ENCODE results near the gene XYLT1. TPM values are rescaled to one million over a fixed set of nuclear protein-coding genes. Genes with fewer than 3 reads are reported as not detected.

The XYLT1 gene
- total and polyA plus RNA-seq, 2 of the 4 experiments (the other 2 are of a cell fraction) = 9.0 to 12.7 TPM

- intact Hi-C loops (cut with micrococcal nuclease) = no loop called here
- H3K4ac ChIP-seq (ENCODE audit: low read depth, low read length) = no peak overlapping the region
- H3K18ac ChIP-seq (ENCODE audit: low read depth, low read length) = no peak overlapping the region
- CTCF ChIA-PET = no interaction called here
- H4K20me1 ChIP-seq (ENCODE audit: insufficient read depth, low read length) = peaks cover 23% of the 10 kb centered on the region
- in situ Hi-C loops (cut with MboI; ENCODE audit: low sequenced_read_pairs) = no loop called here
- H3K4me3 ChIP-seq (ENCODE audit: insufficient read depth, low read depth, low read length) = no peak overlapping the region
- TF ChIP-seq NFE2L2 (IDR thresholded peaks at IDR 0.05; ENCODE audit: low read depth, low read length) (no peak), CEBPB (IDR thresholded peaks at IDR 0.05; ENCODE audit: low read depth, low read length) (no peak)
- H3K27me3 ChIP-seq (ENCODE audit: control insufficient read depth, insufficient read depth, low read length) = no peaks in the 10 kb centered on the region
- H3K36me3 ChIP-seq (ENCODE audit: control insufficient read depth, insufficient read depth, low read length) = no peaks in the 10 kb centered on the region
- H3K23ac ChIP-seq (ENCODE audit: low read depth, low read length) = no peak overlapping the region
- no peak for ATAC-seq (ENCODE audit: low read depth)
- no peak for DNase-seq
- WGBS, 2 experiments (ENCODE audit: extremely low coverage in 2 of 2, insufficient read length in 1 of 2) = no CpG with 5 or more reads among the region's 5 CpGs
- no peak overlapping the region for H2BK120ac ChIP-seq (ENCODE audit: low read depth, low read length)
- no peak overlapping the region for H4K91ac ChIP-seq (ENCODE audit: insufficient read depth, low read depth, low read length)
- POLR2A ChIA-PET (ENCODE audit: unreplicated experiment) = no interaction called here
- no peak overlapping the region for H3K4me2 ChIP-seq (ENCODE audit: low read depth, low read length)
- dilution Hi-C loops (cut with HindIII; ENCODE audit: low sequenced_read_pairs, unreplicated experiment) = no loop called here
- H2AK9ac ChIP-seq (replicated peaks; ENCODE audit: low read depth, low read length, poor library complexity) = no peak overlapping the region
- no peak overlapping the region for H3K9ac ChIP-seq (ENCODE audit: low read depth, low read length)
- H2BK5ac ChIP-seq (ENCODE audit: low read depth, low read length, poor library complexity, severe bottlenecking) = no peak overlapping the region
- peaks cover 8% of the 10 kb centered on the region for H3K4me1 ChIP-seq (ENCODE audit: control insufficient read depth, insufficient read depth, low read length)
- H4K8ac ChIP-seq (ENCODE audit: low read depth in 2 of 2, low read length in 2 of 2) = no peak overlapping the region
- H2AK5ac ChIP-seq (ENCODE audit: low read depth, low read length) = no peak overlapping the region
- H3K27ac ChIP-seq (ENCODE audit: insufficient read depth, low read length) = no peak overlapping the region
- H3K14ac ChIP-seq (replicated peaks; ENCODE audit: low read depth, low read length) = no peak overlapping the region
- peaks cover 14% of the 10 kb centered on the region for H3K9me1 ChIP-seq (ENCODE audit: insufficient read depth, low read length)
- no TSS peak for BruUV-seq (replicated peaks)
- no peaks in the 10 kb centered on the region for H3K9me3 ChIP-seq (ENCODE audit: control insufficient read depth, insufficient read depth, low read length)
- no peak overlapping the region for H4K5ac ChIP-seq (ENCODE audit: low read depth, low read length)
- H2BK15ac ChIP-seq (ENCODE audit: low read depth, low read length) = no peak overlapping the region
- peaks cover 22 to 50% of the 10 kb centered on the region in 2 experiments; a peak in 3 of 4 replicates for H3K79me1 ChIP-seq (ENCODE audit: low read depth in 1 of 2, low read length in 2 of 2)
- H2AFZ ChIP-seq (replicated peaks; ENCODE audit: low read length, poor library complexity) = no peak overlapping the region
- no peak overlapping the region for H2BK20ac ChIP-seq (ENCODE audit: low read depth, low read length)
- no peak overlapping the region for H3K56ac ChIP-seq (ENCODE audit: extremely low read depth, insufficient read depth, low read length)
These were observed 77.7 kb downstream of the XYLT1 start for GRCh38 chr16:17392857-17393692.
